ENCODE measurements around the gene DDX56. TPM values are rescaled to one million over a fixed set of nuclear protein-coding genes. Genes with fewer than 3 reads are reported as not detected.

The DDX56 gene
- total RNA-seq, 1 experiment from 2014 or later, result 154 TPM

- TF ChIP-seq, protein P1, sequence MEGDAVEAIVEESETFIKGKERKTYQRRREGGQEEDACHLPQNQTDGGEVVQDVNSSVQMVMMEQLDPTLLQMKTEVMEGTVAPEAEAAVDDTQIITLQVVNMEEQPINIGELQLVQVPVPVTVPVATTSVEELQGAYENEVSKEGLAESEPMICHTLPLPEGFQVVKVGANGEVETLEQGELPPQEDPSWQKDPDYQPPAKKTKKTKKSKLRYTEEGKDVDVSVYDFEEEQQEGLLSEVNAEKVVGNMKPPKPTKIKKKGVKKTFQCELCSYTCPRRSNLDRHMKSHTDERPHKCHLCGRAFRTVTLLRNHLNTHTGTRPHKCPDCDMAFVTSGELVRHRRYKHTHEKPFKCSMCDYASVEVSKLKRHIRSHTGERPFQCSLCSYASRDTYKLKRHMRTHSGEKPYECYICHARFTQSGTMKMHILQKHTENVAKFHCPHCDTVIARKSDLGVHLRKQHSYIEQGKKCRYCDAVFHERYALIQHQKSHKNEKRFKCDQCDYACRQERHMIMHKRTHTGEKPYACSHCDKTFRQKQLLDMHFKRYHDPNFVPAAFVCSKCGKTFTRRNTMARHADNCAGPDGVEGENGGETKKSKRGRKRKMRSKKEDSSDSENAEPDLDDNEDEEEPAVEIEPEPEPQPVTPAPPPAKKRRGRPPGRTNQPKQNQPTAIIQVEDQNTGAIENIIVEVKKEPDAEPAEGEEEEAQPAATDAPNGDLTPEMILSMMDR (IDR thresholded peaks at IDR 0.05; ENCODE audit: insufficient read depth in 1 of 2, low read depth in 1 of 2, low read length in 1 of 2, severe bottlenecking in 1 of 2, unreplicated experiment in 1 of 2), result no peak
- Histone ChIP-seq H3K4me3 (ENCODE audit: low read depth, low read length) (no peak overlapping the region), H3K9me3 (no peaks in the 10 kb centered on the region), H3K4me1 (peaks cover 7% of the 10 kb centered on the region), H3K36me3 (ENCODE audit: control insufficient read depth, insufficient read depth, low read length) (peaks cover 1% of the 10 kb centered on the region), H3K27me3 (replicated peaks; ENCODE audit: control insufficient read depth, insufficient read depth, low read length) (no peaks in the 10 kb centered on the region)
- Mint-ChIP-seq H3K4me1 (ENCODE audit: low read depth, unreplicated experiment) (peaks cover 6% of the 10 kb centered on the region), H3K9me3 (ENCODE audit: unreplicated experiment) (no peaks in the 10 kb centered on the region), H3K27ac (ENCODE audit: unreplicated experiment) (no peak overlapping the region), H3K4me3 (ENCODE audit: unreplicated experiment) (no peak overlapping the region), H3K27me3 (ENCODE audit: insufficient read depth, unreplicated experiment) (no peaks in the 10 kb centered on the region), H3K36me3 (ENCODE audit: insufficient read depth, unreplicated experiment) (peaks cover 5% of the 10 kb centered on the region)
- POLR2A ChIA-PET, result no interaction called here
- no peak for DNase-seq
- BruUV-seq (replicated peaks), result no TSS peak
- intact Hi-C loops (cut with micrococcal nuclease; ENCODE audit: unreplicated experiment), result no loop called here
- CTCF ChIA-PET, result no interaction called here
These were observed 37.6 kb downstream of the DDX56 start for GRCh38 chr7:44536090-44536489.

DNA sequence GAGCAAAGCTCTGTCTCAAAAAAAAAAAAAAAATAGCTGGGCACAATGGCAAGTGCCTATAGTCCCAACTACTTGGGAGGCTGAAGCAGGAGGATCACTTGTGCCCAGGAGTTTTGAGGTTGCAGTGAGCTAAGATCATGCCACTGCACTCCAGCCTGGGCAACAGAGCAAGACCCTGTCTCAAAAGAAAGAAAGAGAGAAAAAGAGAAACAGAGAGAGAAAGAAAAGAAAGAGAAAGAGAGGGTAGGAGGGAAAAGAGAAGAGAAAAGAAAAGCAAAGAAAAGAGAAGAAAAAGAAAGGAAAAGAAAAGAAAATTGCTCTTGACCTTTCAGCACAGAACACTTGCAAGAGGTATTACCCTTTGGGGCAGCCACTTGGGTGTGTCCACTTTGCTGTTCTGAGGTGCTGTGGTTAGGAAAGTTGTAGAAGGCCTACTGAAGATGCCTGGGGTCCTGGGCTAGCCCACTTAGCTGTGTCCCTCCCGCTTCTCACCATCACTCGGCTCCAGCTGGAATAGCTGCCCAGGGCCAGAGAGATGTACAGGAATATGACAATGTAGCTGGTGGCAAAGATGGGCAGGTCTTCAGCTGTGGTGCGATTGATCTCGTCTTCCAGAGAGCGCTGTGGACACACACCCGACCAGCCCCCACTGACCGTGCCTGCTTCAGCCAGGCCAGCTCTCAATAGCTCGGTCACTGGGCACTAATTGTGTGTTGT is 38.2 kb downstream of the DDX56 start:
- H3K9me3 ChIP-seq, result no peaks in the 10 kb centered on the region
- no peak overlapping the region for H3K4me3 ChIP-seq (ENCODE audit: low read depth, low read length)
- Mint-ChIP-seq H3K4me3 (ENCODE audit: unreplicated experiment) (no peak overlapping the region), H3K27ac (ENCODE audit: unreplicated experiment) (no peak overlapping the region), H3K9me3 (ENCODE audit: unreplicated experiment) (no peaks in the 10 kb centered on the region), H3K27me3 (ENCODE audit: insufficient read depth, unreplicated experiment) (no peaks in the 10 kb centered on the region), H3K36me3 (ENCODE audit: insufficient read depth, unreplicated experiment) (peaks cover 5% of the 10 kb centered on the region), H3K4me1 (ENCODE audit: low read depth, unreplicated experiment) (peaks cover 6% of the 10 kb centered on the region)
- intact Hi-C loops (cut with micrococcal nuclease; ENCODE audit: unreplicated experiment), result no loop called here
- TF ChIP-seq, protein P1 (IDR thresholded peaks at IDR 0.05; ENCODE audit: insufficient read depth in 1 of 2, low read depth in 1 of 2, low read length in 1 of 2, severe bottlenecking in 1 of 2, unreplicated experiment in 1 of 2), result no peak
- no peaks in the 10 kb centered on the region for H3K27me3 ChIP-seq (replicated peaks; ENCODE audit: control insufficient read depth, insufficient read depth, low read length)
- peaks cover 1% of the 10 kb centered on the region for H3K36me3 ChIP-seq (ENCODE audit: control insufficient read depth, insufficient read depth, low read length)
- peaks cover under 1% of the 10 kb centered on the region for H3K4me1 ChIP-seq
- POLR2A ChIA-PET, result no interaction called here
- CTCF ChIA-PET, result no interaction called here
- no TSS peak for BruUV-seq (replicated peaks)
- no peak for DNase-seq

GRCh38 chr7:44534501-44534900 is 39.2 kb downstream of the DDX56 start:
- POLR2A ChIA-PET, result interaction anchor here (0.7 kb wide), 1 partner anchor 48 kb away, joined by 3 read pairs; no protein-coding TSS in a partner anchor

More at GRCh38 chr7:44534501-44534900, 39.2 kb downstream of the DDX56 start:
- H3K4me1 ChIP-seq, result no peaks in the 10 kb centered on the region
- no TSS peak for BruUV-seq (replicated peaks)
- Mint-ChIP-seq H3K36me3 (ENCODE audit: insufficient read depth, unreplicated experiment) (peaks cover 5% of the 10 kb centered on the region), H3K27me3 (ENCODE audit: insufficient read depth, unreplicated experiment) (no peaks in the 10 kb centered on the region), H3K27ac (ENCODE audit: unreplicated experiment) (no peak overlapping the region), H3K9me3 (ENCODE audit: unreplicated experiment) (no peaks in the 10 kb centered on the region), H3K4me3 (ENCODE audit: unreplicated experiment) (no peak overlapping the region), H3K4me1 (ENCODE audit: low read depth, unreplicated experiment) (peaks cover 6% of the 10 kb centered on the region)
- H3K36me3 ChIP-seq (ENCODE audit: control insufficient read depth, insufficient read depth, low read length), result no peaks in the 10 kb centered on the region; the same call in none of the 2 replicates
- no peaks in the 10 kb centered on the region for H3K9me3 ChIP-seq
- TF ChIP-seq, protein P1 (IDR thresholded peaks at IDR 0.05; ENCODE audit: insufficient read depth in 1 of 2, low read depth in 1 of 2, low read length in 1 of 2, severe bottlenecking in 1 of 2, unreplicated experiment in 1 of 2), result peak; percentile 50 to 63
- intact Hi-C loops (cut with micrococcal nuclease; ENCODE audit: unreplicated experiment), result no loop called here
- H3K4me3 ChIP-seq (ENCODE audit: low read depth, low read length), result no peak overlapping the region
- CTCF ChIA-PET, result interaction anchor here (0.6 to 1.1 kb wide), 7 partner anchors 10 to 294 kb away, joined by 3 to 7 read pairs (median 3); partner anchors contain the start of genes DDX56 and NUDCD3
- DNase-seq, result peak; percentile 61 to 67
- no peaks in the 10 kb centered on the region for H3K27me3 ChIP-seq (replicated peaks; ENCODE audit: control insufficient read depth, insufficient read depth, low read length)
